H9 (cell line): Measurements from ENCODE around the gene PLPPR4. TPM values are rescaled to one million over a fixed set of nuclear protein-coding genes. Genes with fewer than 3 reads are reported as not detected.
A peak's percentile ranks its signal among the peaks of the same experiment; 100 is the strongest.

Source experiments
- DNase-seq: peaks from one replicate; pipeline ENCODE4 v3.0.0-alpha.2; 2017
- H2AFZ ChIP-seq: one replicate; pipeline ENCODE4 v1.6.1; 2013; ENCODE audit warnings: mild to moderate bottlenecking, low read length, control low read depth, moderate library complexity
- H2AK5ac ChIP-seq: 2 replicates; pipeline ENCODE4 v1.6.1; 2013; ENCODE audit warnings: low read length, control low read depth, mixed read lengths; ENCODE audit not compliant: insufficient read length
- H2BK120ac ChIP-seq: one replicate; pipeline ENCODE4 v1.6.1; 2013; ENCODE audit warnings: low read depth, mild to moderate bottlenecking, low read length, control low read depth, inconsistent platforms; ENCODE audit not compliant: poor library complexity, severe bottlenecking
- H2BK12ac ChIP-seq: 2 replicates; pipeline ENCODE4 v1.6.1; 2013; ENCODE audit warnings: low read length, control low read depth, mixed read lengths, low read depth; ENCODE audit not compliant: insufficient read length
- H2BK15ac ChIP-seq: 2 replicates; pipeline ENCODE4 v1.6.1; 2013; ENCODE audit warnings: low read depth, low read length, control low read depth
- H2BK20ac ChIP-seq: one replicate; pipeline ENCODE4 v1.6.1; 2013; ENCODE audit warnings: low read depth, mild to moderate bottlenecking, low read length, control low read depth, inconsistent platforms; ENCODE audit not compliant: poor library complexity, severe bottlenecking
- H2BK5ac ChIP-seq: 2 replicates; pipeline ENCODE4 v1.6.1; 2013; ENCODE audit warnings: low read length, control low read depth, mixed read lengths; ENCODE audit not compliant: insufficient read length
- H3K14ac ChIP-seq: 2 replicates; pipeline ENCODE4 v1.6.1; 2013; ENCODE audit warnings: low read length, control low read depth; ENCODE audit not compliant: insufficient read depth
- H3K18ac ChIP-seq: 2 replicates; pipeline ENCODE4 v1.6.1; 2013; ENCODE audit warnings: low read depth, mild to moderate bottlenecking, mixed read lengths, low read length, control low read depth; ENCODE audit not compliant: insufficient read length
- H3K23ac ChIP-seq: 2 replicates; pipeline ENCODE4 v1.6.1; 2013; ENCODE audit warnings: low read length, control low read depth, mixed read lengths, low read depth; ENCODE audit not compliant: insufficient read length
- H3K23me2 ChIP-seq: 2 replicates; pipeline ENCODE4 v1.6.1; 2013; ENCODE audit warnings: low read depth, mild to moderate bottlenecking, mixed read lengths, low read length, control low read depth; ENCODE audit not compliant: insufficient read length, poor library complexity, severe bottlenecking
- H3K27ac ChIP-seq: 2 replicates; pipeline ENCODE4 v1.5.1; 2013; ENCODE audit warnings: low read length, control low read depth, mixed read lengths, low read depth; ENCODE audit not compliant: insufficient read length
- H3K27me3 ChIP-seq: 2 replicates; pipeline ENCODE4 v1.6.1; 2013; ENCODE audit warnings: low read length, control low read depth, inconsistent platforms; ENCODE audit not compliant: insufficient read depth
- H3K4ac ChIP-seq: 2 replicates; pipeline ENCODE4 v1.6.1; 2013; ENCODE audit warnings: low read depth, mild to moderate bottlenecking, control low read depth, inconsistent platforms, low read length, moderate library complexity
- H3K4me1 ChIP-seq: 2 replicates; pipeline ENCODE4 v1.6.1; 2013; ENCODE audit warnings: low read length, control low read depth, inconsistent platforms; ENCODE audit not compliant: insufficient read depth
- H3K4me2 ChIP-seq: 2 replicates; pipeline ENCODE4 v1.6.1; 2013; ENCODE audit warnings: low read length, control low read depth, mixed read lengths; ENCODE audit not compliant: insufficient read length, insufficient read depth
- H3K56ac ChIP-seq: 2 replicates; pipeline ENCODE4 v1.6.1; 2013; ENCODE audit warnings: low read depth, mild to moderate bottlenecking, mixed read lengths, low read length, control low read depth; ENCODE audit not compliant: insufficient read length
- H3K79me1 ChIP-seq: 2 replicates; pipeline ENCODE4 v1.6.1; 2013; ENCODE audit warnings: low read depth, mild to moderate bottlenecking, moderate library complexity, low read length, control low read depth, inconsistent platforms; ENCODE audit not compliant: insufficient read depth, poor library complexity, severe bottlenecking
- H3K79me2 ChIP-seq: 2 replicates; pipeline ENCODE4 v1.6.1; 2013; ENCODE audit warnings: low read length, control low read depth, inconsistent platforms; ENCODE audit not compliant: insufficient read depth
- H3K9ac ChIP-seq: 2 replicates; pipeline ENCODE4 v1.6.1; 2013; ENCODE audit warnings: low read length, control low read depth, mixed read lengths; ENCODE audit not compliant: insufficient read length; ENCODE audit errors: extremely low read depth
- H3K9me3 ChIP-seq: one replicate; pipeline ENCODE4 v1.6.1; 2013; ENCODE audit warnings: low read depth, low read length, inconsistent platforms; ENCODE audit not compliant: control insufficient read depth
- H3T11ph ChIP-seq: one replicate; pipeline ENCODE4 v1.6.1; 2013; ENCODE audit warnings: mild to moderate bottlenecking, low read length, control low read depth, inconsistent platforms
- H4K20me1 ChIP-seq: one replicate; pipeline ENCODE4 v1.6.1; 2013; ENCODE audit not compliant: control insufficient read depth, insufficient read length, insufficient read depth
- H4K5ac ChIP-seq: 2 replicates; pipeline ENCODE4 v1.6.1; 2013; ENCODE audit warnings: low read depth, mild to moderate bottlenecking, mixed read lengths, low read length, control low read depth; ENCODE audit not compliant: insufficient read length
- H4K8ac ChIP-seq: replicated peaks from 2 replicates; pipeline ENCODE4 v1.6.1; 2013; ENCODE audit warnings: low read length, control low read depth, mixed read lengths, low read depth; ENCODE audit not compliant: insufficient read length
- H4K91ac ChIP-seq: 2 replicates; pipeline ENCODE4 v1.6.1; 2013; ENCODE audit warnings: low read depth, mild to moderate bottlenecking, moderate library complexity, mixed read lengths, low read length, control low read depth; ENCODE audit not compliant: insufficient read length
- H3K27ac Mint-ChIP-seq, 3 experiments: 2 replicates in 2 of 3; 3 replicates in 1 of 3; pipeline ENCODE4 v1.8.0; 2020 to 2021; ENCODE audit warnings: mixed read lengths in 3 of 3, mild to moderate bottlenecking in 1 of 3, moderate library complexity in 1 of 3
- H3K27me3 Mint-ChIP-seq: 2 replicates; pipeline ENCODE4 v1.8.0; 2021; ENCODE audit warnings: low read depth, mild to moderate bottlenecking, moderate library complexity, mixed read lengths
- H3K36me3 Mint-ChIP-seq, 3 experiments: 2 replicates in 2 of 3; 3 replicates in 1 of 3; pipeline ENCODE4 v1.8.0; 2020 to 2021; ENCODE audit warnings: low read depth in 3 of 3, mixed read lengths in 3 of 3; ENCODE audit not compliant: insufficient read depth in 1 of 3
- H3K4me1 Mint-ChIP-seq, 2 experiments: 2 replicates each; pipeline ENCODE4 v1.8.0; 2020; ENCODE audit warnings: mixed read lengths in 2 of 2
- H3K4me3 Mint-ChIP-seq, 2 experiments: 2 replicates in 1 of 2; 3 replicates in 1 of 2; pipeline ENCODE4 v1.8.0; 2020 to 2021; ENCODE audit warnings: mild to moderate bottlenecking in 2 of 2, mixed read lengths in 2 of 2, moderate library complexity in 1 of 2
- H3K9me3 Mint-ChIP-seq, 2 experiments: 2 replicates in 1 of 2; 3 replicates in 1 of 2; pipeline ENCODE4 v1.8.0; 2020; ENCODE audit warnings: mild to moderate bottlenecking in 2 of 2, mixed read lengths in 2 of 2, moderate library complexity in 1 of 2
- WGBS: extraction: QIAGEN DNeasy Blood & Tissue Kit; methylation state at CpG from one replicate; pipeline ENCODE4 v1.1.7; 2013; ENCODE audit warnings: missing lambda C conversion rate, low lambda C conversion rate, mixed read lengths; ENCODE audit not compliant: insufficient read length; ENCODE audit errors: extremely low coverage; 5-methylcytosine and 5-hydroxymethylcytosine counted together
- total RNA-seq: library from RNA; stranded (reverse); gene quantifications from 2 replicates; pipeline ENCODE4 v1.2.1, GENCODE V29; 2021
- TF ChIP-seq, protein P1 (sequence below): fragments of 200-600 bp; sonication (generic); conservative IDR thresholded peaks from 3 replicates; pipeline ENCODE4 v1.8.0; 2021; ENCODE audit warnings: antibody characterized with exemption, mild to moderate bottlenecking

Gene PLPPR4
- total RNA-seq, 1 experiment from 2014 or later: 0.31 TPM

DNA sequence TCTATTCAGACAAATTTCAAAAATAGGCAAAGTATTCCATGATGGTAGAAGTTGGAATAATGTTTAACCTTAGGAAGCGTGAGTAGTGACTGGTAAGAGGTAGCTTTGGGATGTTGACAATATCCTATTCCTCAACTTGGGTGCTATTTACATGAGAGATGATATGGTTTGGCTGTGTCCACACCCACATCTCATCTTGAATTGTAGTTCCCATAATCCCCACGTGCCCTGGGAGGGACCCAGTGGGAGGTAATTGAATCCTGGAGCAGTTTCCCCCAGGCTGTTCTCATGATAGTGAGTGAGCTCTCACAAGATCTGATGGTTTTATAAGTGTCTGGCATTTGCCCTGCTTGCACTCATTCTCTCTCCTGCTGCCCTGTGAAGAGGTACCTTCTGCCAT, 67.3 kb downstream of the PLPPR4 start:
- no peak for DNase-seq
- Histone ChIP-seq H3K23me2 (no peaks in the 10 kb centered on the region), H2BK12ac (no peak overlapping the region), H3K4ac (no peak overlapping the region), H4K5ac (no peak overlapping the region), H3K4me1 (peaks cover 2% of the 10 kb centered on the region; the same call in 1 of the 2 replicates), H4K8ac (no peak overlapping the region), H3K79me2 (no peaks in the 10 kb centered on the region), H2BK15ac (no peak overlapping the region), H4K91ac (no peak overlapping the region), H3T11ph (no peak overlapping the region), H2AK5ac (no peak overlapping the region), H3K9me3 (no peaks in the 10 kb centered on the region), H3K56ac (no peak overlapping the region), H4K20me1 (no peaks in the 10 kb centered on the region), H2BK5ac (no peak overlapping the region), H3K79me1 (no peaks in the 10 kb centered on the region), H3K18ac (no peak overlapping the region), H3K4me2 (no peak overlapping the region), H3K9ac (no peak overlapping the region), H2AFZ (no peak overlapping the region), H3K23ac (no peak overlapping the region), H3K27me3 (no peaks in the 10 kb centered on the region), H2BK120ac (no peak overlapping the region), H3K14ac (no peak overlapping the region), H3K27ac (no peak overlapping the region), H2BK20ac (no peak overlapping the region)
- no CpG with 5 or more reads among the region's 2 CpGs for WGBS
- H3K4me3 Mint-ChIP-seq: no peak overlapping the region
- peak overlapping the region in 1 of 3 experiments; percentile 74; a peak in 1 of 7 replicates for H3K27ac Mint-ChIP-seq
- no peaks in the 10 kb centered on the region; a peak in 1 of 7 replicates for H3K36me3 Mint-ChIP-seq
- H3K27me3 Mint-ChIP-seq: no peaks in the 10 kb centered on the region
- peaks cover 26 to 29% of the 10 kb centered on the region in 2 experiments for H3K4me1 Mint-ChIP-seq
- TF ChIP-seq, protein P1, sequence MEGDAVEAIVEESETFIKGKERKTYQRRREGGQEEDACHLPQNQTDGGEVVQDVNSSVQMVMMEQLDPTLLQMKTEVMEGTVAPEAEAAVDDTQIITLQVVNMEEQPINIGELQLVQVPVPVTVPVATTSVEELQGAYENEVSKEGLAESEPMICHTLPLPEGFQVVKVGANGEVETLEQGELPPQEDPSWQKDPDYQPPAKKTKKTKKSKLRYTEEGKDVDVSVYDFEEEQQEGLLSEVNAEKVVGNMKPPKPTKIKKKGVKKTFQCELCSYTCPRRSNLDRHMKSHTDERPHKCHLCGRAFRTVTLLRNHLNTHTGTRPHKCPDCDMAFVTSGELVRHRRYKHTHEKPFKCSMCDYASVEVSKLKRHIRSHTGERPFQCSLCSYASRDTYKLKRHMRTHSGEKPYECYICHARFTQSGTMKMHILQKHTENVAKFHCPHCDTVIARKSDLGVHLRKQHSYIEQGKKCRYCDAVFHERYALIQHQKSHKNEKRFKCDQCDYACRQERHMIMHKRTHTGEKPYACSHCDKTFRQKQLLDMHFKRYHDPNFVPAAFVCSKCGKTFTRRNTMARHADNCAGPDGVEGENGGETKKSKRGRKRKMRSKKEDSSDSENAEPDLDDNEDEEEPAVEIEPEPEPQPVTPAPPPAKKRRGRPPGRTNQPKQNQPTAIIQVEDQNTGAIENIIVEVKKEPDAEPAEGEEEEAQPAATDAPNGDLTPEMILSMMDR: no peak
- no peaks in the 10 kb centered on the region for H3K9me3 Mint-ChIP-seq
